Endothelial cell of umbilical vein (primary cell): ENCODE data around the gene CDH23. TPM values are rescaled to one million over a fixed set of nuclear protein-coding genes. Genes with fewer than 3 reads are reported as not detected.

Experiments used
- BruUV-seq: library from RNA; stranded (reverse); fragments of 400-500 nt; replicated peaks from 2 replicates; lab custom pipeline; 2021; lab: Mats Ljungman, UMichigan
- CTCF ChIA-PET: fragments of 300-600, 350-600 bp; sonication (Branson Sonifier 250); formaldehyde crosslinking; loops from one replicate; lab custom pipeline; 2021; ENCODE audit warnings: antibody characterized with exemption, inconsistent platforms; lab: Charles Lee
- POLR2A ChIA-PET: fragments of 300-600, 350-600 bp; sonication (Branson Sonifier 250); formaldehyde crosslinking; loops from one replicate; lab custom pipeline; 2021; ENCODE audit warnings: antibody characterized with exemption, inconsistent platforms; lab: Charles Lee
- DNase-seq: peaks from one replicate; pipeline ENCODE4 v3.0.0-alpha.2; 2011; ENCODE audit warnings: low read depth, low spot score
- FAIRE-seq: peaks from 2 replicates; lab custom pipeline; 2011; peaks lifted over from hg19 to GRCh38; lab: Jason Lieb, UNC
- H2AFZ ChIP-seq: 2 replicates; pipeline ENCODE4 v1.6.0; 2012; ENCODE audit warnings: low read depth, low read length, control low read depth, inconsistent platforms
- H3K27ac ChIP-seq: 2 replicates; pipeline ENCODE4 v1.5.1; 2011; ENCODE audit warnings: low read depth, mild to moderate bottlenecking, control low read depth, low read length, moderate library complexity; ENCODE audit not compliant: insufficient read depth
- H3K27me3 ChIP-seq, 2 experiments: 2 replicates each; pipeline versions ENCODE4 v1.6.0 to v1.6.1; 2011; ENCODE audit warnings: low read length in 2 of 2, mixed read lengths in 1 of 2; ENCODE audit not compliant: control insufficient read depth in 2 of 2, insufficient read depth in 2 of 2
- H3K36me3 ChIP-seq, 2 experiments: 2 replicates in 1 of 2; 3 replicates in 1 of 2; pipeline ENCODE4 v1.5.1; 2011; ENCODE audit warnings: low read length in 2 of 2, mild to moderate bottlenecking in 1 of 2, moderate library complexity in 1 of 2; ENCODE audit not compliant: control insufficient read depth in 2 of 2, insufficient read depth in 2 of 2; ENCODE audit errors: extremely low read depth in 1 of 2
- H3K4me1 ChIP-seq: 3 replicates; pipeline ENCODE4 v1.5.1; 2011; ENCODE audit warnings: mild to moderate bottlenecking, low read length; ENCODE audit not compliant: control insufficient read depth, insufficient read depth; ENCODE audit errors: extremely low read depth
- H3K4me2 ChIP-seq: 2 replicates; pipeline ENCODE4 v1.6.1; 2011; ENCODE audit warnings: low read length, control low read depth, mixed read lengths; ENCODE audit not compliant: insufficient read depth
- H3K4me3 ChIP-seq, 3 experiments: fragments of 200-600 bp in 1 of 3; sonication (generic), shearing (Covaris generic) in 1 of 3; replicated peaks in 1 of 3; 2 replicates each; pipeline ENCODE4 v1.5.1; 2011 to 2016; ENCODE audit warnings: control low read depth in 3 of 3, low read length in 3 of 3, mild to moderate bottlenecking in 2 of 3, inconsistent platforms in 1 of 3, low read depth in 1 of 3, moderate library complexity in 1 of 3; ENCODE audit not compliant: insufficient read depth in 1 of 3
- H3K79me2 ChIP-seq: 2 replicates; pipeline ENCODE4 v1.6.0; 2012; ENCODE audit warnings: low read length, inconsistent platforms; ENCODE audit not compliant: control insufficient read depth, insufficient read depth
- H3K9ac ChIP-seq: replicated peaks from 2 replicates; pipeline ENCODE3; 2011; ENCODE audit warnings: low read length, control low read depth; ENCODE audit not compliant: insufficient read depth; ENCODE audit errors: extremely low read depth
- H3K9me1 ChIP-seq: replicated peaks from 3 replicates; pipeline ENCODE4 v1.6.0; 2011; ENCODE audit warnings: mild to moderate bottlenecking, low read length; ENCODE audit not compliant: control insufficient read depth, insufficient read depth; ENCODE audit errors: extremely low read depth
- H3K9me3 ChIP-seq: replicated peaks from 2 replicates; pipeline ENCODE4 v1.5.1; 2012; ENCODE audit warnings: low read length, inconsistent platforms; ENCODE audit not compliant: control insufficient read depth, insufficient read depth
- H4K20me1 ChIP-seq: replicated peaks from 2 replicates; pipeline ENCODE3; 2011; ENCODE audit warnings: mild to moderate bottlenecking, low read length; ENCODE audit not compliant: control insufficient read depth, insufficient read depth; ENCODE audit errors: extremely low read depth
- CTCF ChIP-seq, 2 donors: IDR thresholded peaks; 1 replicate in 1 of 2; 2 replicates in 1 of 2; pipeline ENCODE4 v1.5.1; 2011; ENCODE audit warnings: low read length in 2 of 2, mild to moderate bottlenecking in 2 of 2, moderate library complexity in 2 of 2, control low read depth in 1 of 2, inconsistent platforms in 1 of 2, low read depth in 1 of 2; ENCODE audit not compliant: insufficient read depth in 1 of 2; ENCODE audit errors: extremely low read depth in 1 of 2
- POLR2AphosphoS5 ChIP-seq: IDR thresholded peaks from 2 replicates; pipeline ENCODE4 v1.6.1; 2012; ENCODE audit warnings: low read depth, mild to moderate bottlenecking, control low read depth, low read length, moderate library complexity; ENCODE audit not compliant: insufficient read depth
- dilution Hi-C: fragments of 300-500 bp; cut with MboI; formaldehyde crosslinking; loops from one replicate; pipeline ENCODE4 v1.15.0; 2019; ENCODE audit warnings: low sequenced_read_pairs; ENCODE audit not compliant: extremely low pct_ligation_motif_present
- intact Hi-C: fragments of 100-400 bp; cut with micrococcal nuclease; formaldehyde crosslinking; loops from one replicate; pipeline ENCODE4 v1.10.0; 2022
- polyA plus RNA-seq, 4 experiments: library from polyadenylated mRNA; depleted of rRNA in 3 of 4; stranded (reverse) in 3 of 4; unstranded in 1 of 4; fragments of >200 nt; gene quantifications; 2 replicates each; pipeline versions ENCODE4 v1.2.1 to v1.2.3, GENCODE V29; 2011 to 2012; ENCODE audit warnings: missing spikeins in 1 of 4
- total RNA-seq: library from RNA; stranded (reverse); gene quantifications from 2 replicates; pipeline ENCODE4 v1.2.3, GENCODE V29; 2021
- TF ChIP-seq, protein P1 (sequence below): IDR thresholded peaks from 2 replicates; pipeline ENCODE4 v1.6.1; 2011; ENCODE audit not compliant: insufficient read depth, insufficient read length

The CDH23 gene
- total and polyA plus RNA-seq, 2 donors (not counting 3 experiments of a cell fraction or from before 2014, with no cell fraction given): not detected

DNA sequence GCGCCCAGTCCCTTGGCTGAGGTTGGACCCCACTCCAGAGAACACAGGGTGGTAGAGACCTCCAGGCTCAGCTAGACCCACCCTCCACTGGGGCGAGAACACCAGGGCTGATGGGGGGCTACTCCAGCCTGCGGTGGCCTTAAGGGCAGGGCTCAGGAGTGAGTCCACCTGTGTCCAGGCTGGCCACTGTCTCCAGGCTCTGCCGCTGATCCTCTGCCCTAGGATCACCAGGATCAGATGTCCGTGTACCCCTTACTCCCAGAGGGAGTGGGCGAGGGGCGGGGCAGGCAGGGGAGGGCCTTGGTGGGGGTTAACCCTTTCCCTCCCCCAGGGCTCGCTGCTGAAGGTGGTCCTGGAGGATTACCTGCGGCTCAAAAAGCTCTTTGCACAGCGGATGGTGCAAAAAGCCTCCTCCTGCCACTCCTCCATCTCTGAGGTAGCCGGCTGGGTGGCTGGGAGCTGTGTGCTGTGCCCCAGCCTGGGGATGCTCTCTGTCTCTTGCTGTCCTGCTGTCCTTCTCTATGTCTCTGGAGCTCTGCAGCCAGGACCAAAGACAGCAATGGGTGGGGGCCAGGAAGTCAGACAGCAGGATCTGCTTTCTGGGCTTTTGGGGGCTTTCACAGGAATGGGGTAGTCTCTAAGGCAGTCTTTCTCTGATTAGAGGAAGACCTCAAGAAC, 416.3 kb downstream of the CDH23 start:
- Histone ChIP-seq H2AFZ (no peak overlapping the region), H3K9me3 (no peaks in the 10 kb centered on the region), H3K27me3 (no peaks in the 10 kb centered on the region), H3K27ac (no peak overlapping the region), H3K9me1 (no peaks in the 10 kb centered on the region), H3K4me3 (no peak overlapping the region), H3K9ac (no peak overlapping the region), H3K4me2 (no peak overlapping the region), H3K36me3 (peaks cover 0 to 25% of the 10 kb centered on the region in 2 experiments), H3K79me2 (no peaks in the 10 kb centered on the region), H3K4me1 (no peaks in the 10 kb centered on the region), H4K20me1 (no peaks in the 10 kb centered on the region)
- DNase-seq (no peak), FAIRE-seq (no peak)
- intact Hi-C loops: loop anchor here (1.0 to 5.0 kb wide), 4 partner anchors 101 to 501 kb away; no protein-coding TSS in a partner anchor
- ChIA-PET CTCF (interaction anchor here (0.8 to 4.1 kb wide), 10 partner anchors 31 to 494 kb away, joined by 3 to 36 read pairs (median 4); partner anchors contain the start of gene SLC29A3), POLR2A (no interaction called here)
- no peak for TF ChIP-seq POLR2AphosphoS5
- no peak for TF ChIP-seq CTCF (IDR thresholded peaks at IDR 0.05; ENCODE audit: extremely low read depth in 1 of 2, insufficient read depth in 1 of 2, low read depth in 1 of 2, low read length in 2 of 2)
- TF ChIP-seq, protein P1, sequence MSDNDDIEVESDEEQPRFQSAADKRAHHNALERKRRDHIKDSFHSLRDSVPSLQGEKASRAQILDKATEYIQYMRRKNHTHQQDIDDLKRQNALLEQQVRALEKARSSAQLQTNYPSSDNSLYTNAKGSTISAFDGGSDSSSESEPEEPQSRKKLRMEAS: no peak
- BruUV-seq: no TSS peak
- dilution Hi-C loops: no loop called here
